CD4-positive, alpha-beta T cell treated with Interleukin-15 for 1 hour (primary cell): Measurements from ENCODE around the gene ABAT.

ENCODE experiments used
- DNase-seq: peaks from one replicate; pipeline ENCODE4 v3.0.0-alpha.2; 2020

Gene ABAT

DNA sequence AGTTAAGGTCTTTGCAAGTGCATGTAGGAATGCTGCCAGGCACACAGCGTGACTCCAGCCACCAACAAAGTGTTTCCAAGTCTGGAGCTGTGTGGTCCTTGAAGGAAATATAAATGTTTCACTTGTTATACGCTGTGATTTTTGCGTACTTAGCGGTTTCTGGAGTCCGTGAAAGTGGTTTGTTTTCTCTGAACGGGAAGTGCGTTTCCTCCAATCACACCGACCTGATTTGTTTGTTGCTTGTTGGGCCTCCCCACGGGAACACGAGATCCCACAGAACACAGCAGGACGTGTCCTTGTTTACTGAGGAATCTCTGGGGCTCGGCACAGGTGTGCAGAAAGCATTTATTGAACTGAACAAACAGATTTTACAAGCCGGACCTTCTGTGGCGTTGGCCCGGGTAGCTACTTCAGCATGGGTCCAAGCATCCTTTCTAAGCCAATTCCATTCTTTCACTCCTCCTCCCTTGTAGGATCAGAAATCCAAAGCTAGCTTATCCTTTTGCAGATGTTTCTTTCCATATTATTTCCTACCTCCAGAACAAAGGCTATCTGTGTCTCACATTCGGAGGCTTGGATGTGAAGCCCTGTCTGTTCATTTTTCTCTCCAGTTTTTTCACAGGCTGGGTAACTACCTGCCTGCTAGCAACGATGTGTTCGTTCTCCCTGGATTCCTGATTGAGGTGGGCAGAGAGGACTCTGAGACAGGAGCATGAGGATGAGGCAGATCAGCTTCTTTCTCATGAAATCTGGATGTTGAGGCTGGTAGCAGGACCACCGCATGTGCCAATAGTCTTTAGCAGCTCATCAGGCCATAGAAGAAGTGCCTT, 44.6 kb downstream of the ABAT start:
- DNase-seq = no peak

DNA sequence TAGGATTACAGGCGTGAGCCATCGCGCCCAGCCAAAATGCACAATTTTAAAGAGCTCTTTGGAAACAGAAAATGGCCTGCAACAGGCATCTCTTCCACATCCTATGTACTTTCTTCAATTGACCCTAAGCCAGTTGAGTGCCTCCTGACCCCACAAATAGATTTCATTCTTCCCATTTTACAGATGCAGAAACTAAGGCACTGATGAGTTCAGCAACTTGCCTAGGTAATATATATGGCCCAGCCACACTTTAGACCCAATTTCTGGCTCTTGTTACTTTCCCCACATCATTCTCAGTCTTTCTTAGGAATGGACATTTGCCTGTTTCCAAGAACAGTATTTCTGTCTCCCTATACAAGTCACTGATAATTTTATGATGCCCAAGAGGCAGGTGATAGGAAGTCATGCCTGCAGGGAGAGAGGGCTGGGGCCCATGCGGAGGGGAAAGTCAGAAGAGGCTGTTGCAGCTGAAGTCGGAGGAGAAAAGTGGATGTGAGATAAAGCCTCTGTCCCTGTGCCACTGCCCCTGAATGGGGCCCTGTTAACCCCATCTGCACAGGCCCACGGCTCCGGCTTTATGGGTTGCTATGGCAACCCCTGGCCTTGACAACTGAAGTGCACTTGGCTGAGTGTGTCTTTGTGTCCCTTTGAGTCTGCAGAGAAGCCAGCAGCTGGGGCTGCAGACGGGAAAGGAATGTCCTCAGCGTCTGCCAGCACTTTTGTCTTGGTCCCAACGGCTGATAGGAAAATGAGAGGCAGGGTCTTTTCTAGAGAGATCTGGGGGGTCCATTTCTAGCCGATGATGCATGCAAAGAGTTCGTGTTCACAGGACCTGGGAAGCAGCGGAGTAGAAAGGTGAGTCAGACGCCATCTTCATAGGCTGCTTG, 45.9 kb downstream of the ABAT start:
- DNase-seq = no peak

- no peak for DNase-seq
These were observed 46.5 kb downstream of the ABAT start for GRCh38 chr16:8720967-8721308.

DNA sequence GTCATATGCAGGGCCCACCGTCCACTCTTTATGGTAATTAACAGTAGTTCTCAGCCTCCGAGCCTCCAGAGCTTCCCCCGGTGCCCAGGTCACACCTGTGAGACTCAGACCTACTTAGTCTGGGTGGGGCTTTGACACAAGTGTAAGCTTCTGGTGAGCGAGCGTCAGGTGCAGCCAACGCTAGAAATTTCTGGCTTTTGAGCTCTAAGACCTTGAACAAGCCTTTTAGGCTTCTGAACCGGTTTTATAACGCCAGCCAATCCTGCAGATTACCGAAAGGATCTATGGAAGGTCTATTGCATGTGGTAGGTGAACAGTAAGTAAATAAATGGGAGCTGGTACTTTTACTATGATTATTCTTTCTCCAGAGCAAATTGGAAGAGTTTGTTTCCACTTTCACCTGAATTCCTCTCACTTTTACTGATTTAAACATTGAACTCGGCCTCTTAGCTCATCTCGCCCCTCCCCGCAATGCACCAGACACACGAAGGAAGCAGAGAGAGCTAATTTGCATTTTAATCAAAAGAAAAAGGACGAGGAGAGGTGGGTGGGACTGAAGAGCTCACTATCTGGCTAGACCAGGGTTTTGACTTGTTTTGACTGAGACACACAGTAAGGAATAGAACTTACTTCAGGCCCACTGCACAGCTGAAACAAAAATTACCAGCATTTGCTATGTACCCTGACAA, 47.1 kb downstream of the ABAT start:
- DNase-seq = no peak

- no peak for DNase-seq
These were observed 47.6 kb downstream of the ABAT start for GRCh38 chr16:8722025-8722348.

GRCh38 chr16:8725513-8726178, 51.2 kb downstream of the ABAT start:
- DNase-seq = no peak

DNA sequence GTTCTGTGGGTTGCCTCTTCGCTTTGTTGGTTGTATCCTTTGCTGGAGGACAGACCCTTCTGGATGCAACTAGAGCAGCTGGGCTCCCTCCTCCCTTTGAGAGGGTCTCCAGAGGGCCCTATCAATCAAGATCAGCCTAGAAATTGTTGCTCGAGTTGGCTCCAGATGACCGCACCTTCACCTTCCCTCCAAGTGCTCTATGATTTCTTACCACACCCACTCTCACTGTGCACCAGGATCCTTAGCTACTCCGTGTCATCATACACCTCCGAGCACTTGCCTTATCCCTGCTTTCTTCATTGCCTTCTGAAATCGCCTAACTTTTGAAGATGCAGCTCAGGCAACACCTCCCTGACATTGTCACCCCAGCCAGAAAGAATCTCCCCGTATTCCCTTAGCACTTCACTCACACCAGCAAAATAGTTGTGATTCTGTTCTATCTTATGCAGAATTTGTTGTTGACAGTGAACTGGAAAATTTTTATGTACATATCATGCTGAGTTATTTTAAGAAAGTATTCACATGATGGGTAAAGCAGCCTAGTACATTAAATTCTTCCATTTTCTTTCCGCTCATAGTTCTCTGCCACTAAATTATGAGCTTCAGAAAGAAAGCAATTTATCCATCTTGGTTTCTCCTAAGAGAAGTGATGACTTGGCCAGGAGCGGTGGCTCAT, 52.9 kb downstream of the ABAT start:
- DNase-seq = no peak

DNA sequence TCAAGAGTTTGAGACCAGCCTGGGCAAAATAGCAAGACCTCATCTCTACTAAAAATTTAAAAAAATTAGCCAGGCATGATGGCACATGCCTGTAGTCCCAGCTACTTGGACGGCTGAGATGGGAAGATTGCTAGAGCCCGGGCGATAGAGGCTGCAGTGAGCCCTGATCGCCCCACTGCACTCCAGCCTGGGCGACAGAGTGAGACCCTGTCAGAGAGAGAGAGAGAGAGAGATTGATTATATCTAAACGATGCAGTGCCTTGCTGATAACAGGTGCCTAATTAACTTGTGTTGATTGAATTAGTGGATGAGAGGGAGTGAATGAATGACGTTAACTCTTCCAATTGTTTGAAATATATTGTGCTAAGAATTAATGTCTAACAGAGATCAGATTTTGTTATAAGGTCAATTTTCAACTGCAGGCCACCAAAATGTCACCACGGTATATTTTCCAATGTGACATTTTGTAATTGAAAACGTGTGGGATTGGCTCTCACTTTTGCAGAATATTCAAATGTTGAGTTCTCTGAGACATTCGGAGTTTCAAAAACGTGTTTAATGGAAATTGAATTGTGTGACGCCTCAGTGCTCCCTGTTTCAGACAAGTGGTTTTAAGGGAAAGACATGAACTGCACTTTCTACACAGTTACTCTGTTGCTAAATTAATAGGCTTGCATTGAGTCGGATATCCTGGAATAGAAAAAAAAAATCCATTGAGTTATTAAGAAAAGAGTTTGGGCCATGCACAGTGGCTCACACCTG, 53.6 kb downstream of the ABAT start:
- no peak for DNase-seq

DNA sequence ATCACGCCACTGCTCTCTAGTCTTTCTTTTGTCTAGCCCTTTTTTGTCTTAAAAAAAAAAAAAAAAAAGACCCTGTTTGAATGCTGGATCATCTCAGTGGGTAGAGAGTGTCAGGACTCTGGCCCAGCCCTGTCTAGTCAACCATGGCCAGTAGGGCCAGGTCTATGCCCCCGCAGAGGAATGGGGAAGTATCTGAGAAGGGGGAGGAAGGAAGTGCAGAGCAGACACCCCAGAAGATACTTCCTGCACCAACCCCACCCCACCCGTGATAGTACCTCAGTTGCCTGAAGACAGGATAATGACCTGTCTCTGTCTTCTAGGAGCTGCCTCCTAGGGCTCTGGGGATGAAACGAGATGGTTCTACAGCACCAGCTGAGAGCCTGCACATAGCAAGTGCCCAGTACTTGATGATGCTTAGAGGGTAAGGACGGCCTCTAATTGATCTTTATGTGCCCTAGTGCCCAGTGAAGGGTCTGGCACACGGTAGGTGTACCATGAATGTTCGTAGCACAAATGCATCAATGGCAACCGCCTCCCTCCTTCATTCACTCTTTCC, 55.4 kb downstream of the ABAT start:
- DNase-seq = peak; percentile 66

GRCh38 chr16:8730335-8730915, 56.0 kb downstream of the ABAT start:
- no peak for DNase-seq

- no peak for DNase-seq
These were observed 59.6 kb downstream of the ABAT start for GRCh38 chr16:8733849-8734540.

DNA sequence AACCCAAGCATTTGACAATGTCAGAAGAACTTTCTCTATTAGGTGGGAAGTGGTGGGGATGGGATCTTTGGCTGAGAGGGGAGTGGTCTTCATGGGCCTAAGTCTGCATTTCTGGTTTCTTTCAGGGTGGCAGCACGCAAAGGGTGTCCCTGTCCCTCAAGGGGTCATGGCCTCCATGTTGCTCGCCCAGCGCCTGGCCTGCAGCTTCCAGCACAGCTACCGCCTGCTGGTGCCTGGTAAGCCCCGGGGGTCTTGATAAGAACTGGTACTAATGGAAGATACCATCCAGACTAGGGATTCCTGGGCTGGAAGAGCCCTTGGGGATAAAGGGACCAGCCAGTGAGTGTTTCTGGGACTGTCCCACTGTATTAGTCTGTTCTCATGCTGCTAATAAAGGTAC, 61.2 kb downstream of the ABAT start:
- DNase-seq = no peak

GRCh38 chr16:8736123-8736668, 61.8 kb downstream of the ABAT start:
- DNase-seq = no peak

DNA sequence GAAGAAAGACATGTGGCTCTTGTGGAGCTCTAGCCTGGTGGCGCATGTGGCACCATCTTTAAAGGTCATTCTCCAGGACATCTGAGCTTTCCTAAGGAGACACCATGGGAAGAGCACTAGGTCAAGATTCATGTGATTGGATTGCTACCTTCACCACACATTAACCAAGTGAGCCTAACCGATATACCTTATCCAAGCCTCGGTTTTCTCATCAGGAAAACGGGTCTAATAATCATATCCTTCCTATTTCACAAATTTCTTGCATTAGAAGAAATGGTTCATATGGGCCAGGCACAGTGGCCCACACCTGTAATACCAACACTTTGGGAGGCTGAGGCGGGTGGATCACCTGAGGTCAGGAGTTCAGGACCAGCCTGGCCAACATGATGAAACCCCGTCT, 64.7 kb downstream of the ABAT start:
- DNase-seq = no peak

GRCh38 chr16:8739989-8740704, 65.7 kb downstream of the ABAT start:
- DNase-seq = no peak

DNA sequence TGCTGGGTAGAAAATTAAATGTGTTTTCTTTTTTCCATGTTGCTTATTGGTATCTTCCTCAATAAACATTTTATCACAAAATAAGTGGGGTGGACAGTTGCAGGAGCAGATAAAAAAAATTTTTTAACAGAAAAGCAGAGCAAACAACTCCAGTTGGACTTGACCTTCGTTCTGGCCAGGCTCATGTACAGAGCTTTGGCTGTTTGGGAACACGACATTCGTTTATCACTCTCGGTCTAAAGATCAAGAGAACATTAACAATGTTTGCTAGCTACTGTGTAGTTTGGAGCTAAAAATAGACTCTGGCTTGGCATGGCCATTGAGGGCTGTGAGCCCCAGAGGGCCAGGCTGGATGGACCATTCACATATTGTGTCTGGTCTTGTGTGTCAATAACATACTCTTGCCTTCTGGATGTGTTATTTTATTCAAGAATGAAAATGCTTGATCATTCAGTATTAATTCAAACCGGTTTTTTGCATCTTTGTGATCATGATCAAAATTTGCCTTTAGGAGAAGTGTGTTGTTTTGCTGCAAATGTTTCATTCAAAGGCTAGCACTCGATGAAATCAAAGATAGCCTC, 66.4 kb downstream of the ABAT start:
- DNase-seq = no peak

- DNase-seq = no peak
These were observed 67.2 kb downstream of the ABAT start for GRCh38 chr16:8741636-8742035.

DNA sequence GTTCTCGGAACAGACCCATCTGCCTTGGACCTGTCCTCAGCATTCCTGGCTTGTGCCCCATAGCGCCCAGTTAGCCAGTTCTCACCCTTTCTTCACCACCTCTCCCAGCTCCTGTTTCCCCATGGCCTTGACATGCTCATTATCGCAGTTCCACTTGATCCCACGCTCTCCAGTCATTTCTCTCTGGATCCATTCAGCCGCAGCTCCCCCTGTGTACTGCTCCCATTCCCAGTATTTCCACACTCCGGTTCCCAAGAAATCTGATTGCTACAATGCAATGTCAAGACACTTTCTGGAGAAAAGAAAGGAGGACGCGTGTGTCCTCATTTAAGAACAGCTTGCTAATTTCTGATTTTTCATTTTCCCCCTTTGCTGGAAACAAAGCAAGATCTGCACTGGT, 67.7 kb downstream of the ABAT start:
- no peak for DNase-seq

- DNase-seq = peak; percentile 29
These were observed 74.5 kb downstream of the ABAT start for GRCh38 chr16:8748944-8749343.
